ENCODE measurements around the gene ZFYVE16. TPM values are rescaled to one million over a fixed set of nuclear protein-coding genes. Genes with fewer than 3 reads are reported as not detected.
"Not testable (repeated sequence)": the region's sequence is repeated elsewhere in the genome, so short reads cannot be mapped to it uniquely, and the experiment has no call there.

ZFYVE16 gene
- 10 to 100 TPM; 29.1 to 39.8 TPM for total RNA-seq
- long read RNA-seq, full-length matches to known transcripts = 3 of 5 reads
- long read RNA-seq, partial matches to known transcripts = 2 of 5 reads
- long read RNA-seq, other reads (novel, unspliced or antisense) = 0 of 5 reads

DNA sequence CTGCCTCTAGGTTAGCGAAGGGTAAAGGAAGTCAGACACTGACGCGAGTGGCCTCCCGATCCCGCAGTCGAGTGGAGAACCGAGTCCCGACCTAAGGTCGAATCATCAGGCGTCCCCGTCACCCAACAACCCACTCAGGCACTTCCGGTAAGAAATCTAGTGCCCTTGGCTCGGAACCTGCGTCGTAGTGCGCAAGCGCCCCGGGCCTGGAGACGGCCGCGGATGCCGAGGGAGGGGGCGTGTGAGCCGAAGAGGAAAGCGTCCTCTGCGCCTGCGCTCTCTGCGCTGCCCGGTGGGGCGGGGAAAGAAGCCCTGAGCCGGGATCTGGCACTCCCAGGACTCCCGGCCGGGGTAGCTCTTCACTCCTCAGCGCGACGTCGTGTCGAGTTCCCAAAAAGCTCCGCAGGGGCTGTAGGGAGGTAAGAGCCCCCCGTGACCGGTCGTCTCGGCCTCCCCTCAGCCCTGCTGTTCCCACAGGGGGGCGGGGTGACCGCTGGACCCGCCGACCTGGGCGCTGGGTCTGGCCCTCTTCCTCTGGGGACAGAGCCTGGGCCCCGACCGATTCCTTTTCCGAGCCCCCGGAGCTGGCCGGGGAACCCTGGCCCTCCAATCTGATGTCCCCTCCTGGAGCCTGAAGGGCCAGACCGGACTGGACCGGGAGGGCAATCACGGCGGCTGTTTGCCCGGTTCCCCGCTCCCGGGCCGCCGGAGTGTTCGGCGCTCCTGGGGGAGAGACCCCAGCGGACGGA lies at the start of gene ZFYVE16:
Gene ZFYVE16 (plus strand): TSS at position 330 of the 749 bp plus-strand sequence. CDS start 26,084 bp downstream, outside the sequence.
- DNase-seq (peak; percentile 98 to 99), ATAC-seq (peak; percentile 94)
- intact Hi-C loops (cut with DNase I, micrococcal nuclease) = no loop called here

GRCh38 chr5:80360914-80361444 lies 46.9 kb upstream of the ZFYVE16 start:
- intact Hi-C loops (cut with DNase I, micrococcal nuclease) = no loop called here
- ATAC-seq = no peak
- DNase-seq = no peak

GRCh38 chr5:80364892-80365291 lies 43.0 kb upstream of the ZFYVE16 start:
- intact Hi-C loops (cut with DNase I, micrococcal nuclease) = no loop called here
- DNase-seq (no peak), ATAC-seq (no peak)

- intact Hi-C loops (cut with DNase I, micrococcal nuclease) = no loop called here
- ATAC-seq (no peak), DNase-seq (no peak)
Measured at GRCh38 chr5:80368661-80369480, 39.0 kb upstream of the ZFYVE16 start.

DNA sequence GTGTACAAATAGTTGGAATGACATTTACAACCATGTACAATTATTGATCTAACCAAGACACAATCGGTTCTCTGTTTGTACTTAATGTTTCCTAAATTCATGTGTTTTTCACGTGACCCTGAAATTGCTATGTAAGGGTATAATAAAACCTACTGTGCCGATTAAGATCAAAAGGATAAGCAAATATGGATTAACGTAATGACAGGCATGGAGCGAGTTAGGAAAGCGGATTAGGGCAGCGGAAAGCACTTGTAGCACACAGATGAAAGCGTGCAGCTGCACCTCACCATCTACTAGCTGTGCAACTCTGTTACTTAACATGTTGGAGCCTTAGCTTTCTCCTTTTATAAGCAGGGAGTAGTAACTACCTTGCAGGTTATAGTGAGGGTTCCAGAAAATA lies 38.3 kb upstream of the ZFYVE16 start:
- intact Hi-C loops (cut with DNase I, micrococcal nuclease) = no loop called here
- DNase-seq (no peak), ATAC-seq (peak; percentile 46)

- ATAC-seq (no peak), DNase-seq (no peak)
- intact Hi-C loops (cut with DNase I, micrococcal nuclease) = no loop called here
Measured at GRCh38 chr5:80370390-80370789, 37.5 kb upstream of the ZFYVE16 start.

DNA sequence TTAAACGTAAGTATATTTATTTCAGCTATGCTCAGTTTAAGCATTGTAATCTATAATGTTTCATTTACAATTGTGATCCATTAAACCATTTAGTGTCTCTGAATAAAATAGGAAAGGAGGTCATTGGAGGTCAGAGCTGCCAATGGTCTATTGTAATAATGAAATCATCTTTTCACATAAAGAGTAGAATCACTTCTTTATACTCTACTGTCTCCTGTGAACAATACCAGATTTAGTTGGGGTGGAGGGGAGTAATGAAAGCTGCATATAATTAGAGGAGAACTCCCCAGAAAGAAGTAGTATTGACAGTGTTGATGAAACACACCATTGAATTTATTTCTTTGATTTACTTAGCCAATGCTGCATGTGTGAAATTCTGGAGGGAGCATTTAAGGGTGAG lies 35.1 kb upstream of the ZFYVE16 start:
- intact Hi-C loops (cut with DNase I, micrococcal nuclease) = no loop called here
- no peak for ATAC-seq
- DNase-seq = no peak

GRCh38 chr5:80374188-80374587 lies 33.7 kb upstream of the ZFYVE16 start:
- intact Hi-C loops (cut with DNase I, micrococcal nuclease) = no loop called here

GRCh38 chr5:80376557-80376956 lies 31.3 kb upstream of the ZFYVE16 start:
- no peak for ATAC-seq
- intact Hi-C loops (cut with DNase I, micrococcal nuclease) = no loop called here

More at GRCh38 chr5:80374188-80374587, 33.7 kb upstream of the ZFYVE16 start:
- no peak for DNase-seq
- ATAC-seq = no peak

DNA sequence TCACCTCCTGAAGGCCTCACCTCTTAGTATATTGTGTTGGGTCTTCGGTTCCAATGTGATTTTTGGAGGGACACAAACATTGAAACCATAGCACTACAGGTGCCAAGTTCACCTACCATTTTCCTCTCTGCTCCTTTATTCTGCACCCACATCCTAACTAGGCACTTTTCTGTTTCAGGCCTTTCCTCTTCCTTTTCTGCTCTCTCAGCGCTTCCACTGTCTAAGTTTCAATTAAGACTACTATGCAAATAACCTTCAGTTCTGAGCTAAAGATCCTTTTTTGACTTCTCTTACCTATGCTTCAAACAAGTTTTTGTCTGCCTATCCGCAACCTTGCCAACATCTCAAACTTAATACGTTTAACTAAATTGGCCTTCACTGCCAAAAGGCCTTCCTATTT lies 25.4 kb upstream of the ZFYVE16 start:
- DNase-seq = no peak
- ATAC-seq = no peak
- intact Hi-C loops (cut with DNase I, micrococcal nuclease) = no loop called here

More at GRCh38 chr5:80376557-80376956, 31.3 kb upstream of the ZFYVE16 start:
- DNase-seq = no peak

- DNase-seq (no peak), ATAC-seq (no peak)
- intact Hi-C loops (cut with DNase I, micrococcal nuclease) = no loop called here
Measured at GRCh38 chr5:80387063-80387768, 20.6 kb upstream of the ZFYVE16 start.

DNA sequence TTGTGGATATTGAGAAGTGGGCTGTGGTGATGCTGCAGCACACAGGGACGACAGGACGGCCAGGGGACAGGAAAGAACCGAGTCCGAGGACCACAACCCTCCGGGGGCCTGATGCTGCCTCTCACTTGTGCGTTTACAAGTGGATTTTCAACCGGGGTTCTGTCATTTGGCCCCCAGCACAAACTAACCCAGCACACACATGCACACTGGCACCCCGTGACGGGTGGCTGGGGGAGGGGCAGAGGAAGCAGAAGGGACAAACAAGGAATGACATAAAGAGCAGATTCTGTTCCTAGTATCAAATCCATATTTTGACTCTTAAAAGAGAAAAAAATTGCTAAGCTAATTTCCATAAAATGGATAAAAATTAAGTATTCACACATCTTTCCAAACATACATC lies 18.3 kb upstream of the ZFYVE16 start:
- DNase-seq (peak in 1 of 2 donors; percentile 27), ATAC-seq (no peak)
- intact Hi-C loops (cut with DNase I, micrococcal nuclease) = no loop called here

- DNase-seq; ATAC-seq; intact Hi-C loops (cut with DNase I, micrococcal nuclease): not testable (repeated sequence)
Measured at GRCh38 chr5:80390413-80390812, 17.5 kb upstream of the ZFYVE16 start.

DNA sequence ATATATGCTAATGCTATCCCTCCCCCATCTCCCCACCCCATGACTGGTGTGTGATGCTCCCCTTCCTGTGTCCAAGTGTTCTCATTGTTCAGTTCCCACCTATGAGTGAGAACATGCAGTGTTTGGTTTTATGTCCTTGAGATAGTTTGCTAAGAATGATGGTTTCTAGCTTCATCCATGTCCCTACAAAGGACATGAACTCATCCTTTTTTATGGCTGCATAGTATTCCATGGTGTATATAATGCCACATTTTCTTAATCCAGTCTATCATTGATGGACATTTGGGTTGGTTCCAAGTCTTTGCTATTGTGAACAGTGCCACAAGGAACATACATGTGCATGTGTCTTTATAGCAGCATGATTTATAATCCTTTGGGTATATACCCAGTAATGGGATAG lies 16.6 kb upstream of the ZFYVE16 start:
- ATAC-seq; DNase-seq; intact Hi-C loops (cut with DNase I, micrococcal nuclease): not testable (repeated sequence)

GRCh38 chr5:80399526-80400239 lies 8.2 kb upstream of the ZFYVE16 start:
- intact Hi-C loops (cut with DNase I, micrococcal nuclease) = no loop called here

DNA sequence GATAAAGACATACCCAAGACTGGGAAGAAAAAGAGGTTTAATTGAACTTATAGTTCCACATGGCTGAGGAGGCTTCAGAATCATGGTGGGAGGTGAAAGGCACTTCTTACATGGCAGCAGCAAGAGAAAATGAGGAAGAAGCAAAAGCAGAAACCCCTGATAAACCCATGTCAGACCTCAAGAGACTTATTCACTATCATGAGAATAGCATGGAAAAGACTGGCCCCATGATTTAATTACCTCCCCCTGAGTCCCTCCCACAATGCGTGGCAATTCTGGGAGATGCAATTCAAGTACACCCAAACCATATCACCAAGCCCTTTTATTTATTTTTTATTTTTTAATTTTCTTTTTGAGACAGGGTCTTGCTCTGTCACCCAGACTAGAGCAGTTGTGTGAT lies 7.5 kb upstream of the ZFYVE16 start:
- ATAC-seq; intact Hi-C loops (cut with DNase I, micrococcal nuclease); DNase-seq: not testable (repeated sequence)

More at GRCh38 chr5:80399526-80400239, 8.2 kb upstream of the ZFYVE16 start:
- ATAC-seq = no peak
- DNase-seq = no peak

DNA sequence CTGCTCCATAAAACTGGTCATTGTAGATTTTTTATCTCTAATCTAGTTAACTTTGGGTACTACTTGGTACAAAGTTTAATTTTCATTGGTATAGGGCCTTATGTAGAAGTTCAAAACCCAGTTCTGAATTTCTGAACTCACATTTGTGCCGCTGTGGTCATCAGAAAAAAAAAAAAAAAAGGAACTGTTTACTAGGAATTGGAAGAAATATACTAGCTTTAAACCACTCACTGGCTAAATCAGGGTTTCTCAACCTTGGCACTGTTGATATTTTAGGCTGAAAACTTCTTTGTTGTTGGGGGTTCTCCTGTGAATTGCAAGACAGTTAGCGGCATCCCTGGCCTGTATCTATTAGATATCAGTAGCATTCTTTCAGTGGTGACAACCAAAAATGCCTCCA lies 4.1 kb upstream of the ZFYVE16 start:
- intact Hi-C loops (cut with DNase I, micrococcal nuclease) = no loop called here
- ATAC-seq (no peak), DNase-seq (no peak)

All from left colon (tissue), 2 donors.